ENCODE measurements around the gene WDR20. TPM values are rescaled to one million over a fixed set of nuclear protein-coding genes. Genes with fewer than 3 reads are reported as not detected.
"Not testable (repeated sequence)": the region's sequence is repeated elsewhere in the genome, so short reads cannot be mapped to it uniquely, and the experiment has no call there.

The WDR20 gene
- total and polyA plus RNA-seq, 11 donors = 10.4 to 26.5 (median 19.5) TPM

DNA sequence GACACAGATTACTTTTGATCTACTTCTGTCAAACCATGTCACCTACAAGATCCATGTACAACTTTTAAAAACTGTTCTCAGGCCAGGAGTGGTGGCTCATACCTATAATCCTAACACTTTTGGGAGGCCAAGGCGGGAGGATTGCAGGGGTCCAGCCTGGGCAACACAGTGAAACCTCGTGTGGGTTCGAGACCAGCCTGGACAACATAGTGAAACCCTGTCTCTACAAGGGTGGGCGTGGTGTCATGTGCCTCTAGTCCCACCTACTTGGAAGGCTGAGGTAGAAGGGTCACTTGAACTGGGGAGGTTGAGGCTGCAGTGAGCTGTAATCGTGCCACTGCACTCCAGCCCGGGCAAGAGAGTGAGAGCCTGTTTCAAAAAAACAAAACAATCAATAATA lies 5.7 kb downstream of the WDR20 start:
- intact Hi-C loops (cut with DNase I) = loop anchor here in 3 of 10 donors (10.0 kb wide), 1 partner anchor 169 kb away; the partner anchor contains the start of gene ZNF839 (in 3 of the 3)
- no peak for DNase-seq
- TF ChIP-seq POLR2A (IDR thresholded peaks at IDR 0.05) = no peak
- TF ChIP-seq, protein P1, sequence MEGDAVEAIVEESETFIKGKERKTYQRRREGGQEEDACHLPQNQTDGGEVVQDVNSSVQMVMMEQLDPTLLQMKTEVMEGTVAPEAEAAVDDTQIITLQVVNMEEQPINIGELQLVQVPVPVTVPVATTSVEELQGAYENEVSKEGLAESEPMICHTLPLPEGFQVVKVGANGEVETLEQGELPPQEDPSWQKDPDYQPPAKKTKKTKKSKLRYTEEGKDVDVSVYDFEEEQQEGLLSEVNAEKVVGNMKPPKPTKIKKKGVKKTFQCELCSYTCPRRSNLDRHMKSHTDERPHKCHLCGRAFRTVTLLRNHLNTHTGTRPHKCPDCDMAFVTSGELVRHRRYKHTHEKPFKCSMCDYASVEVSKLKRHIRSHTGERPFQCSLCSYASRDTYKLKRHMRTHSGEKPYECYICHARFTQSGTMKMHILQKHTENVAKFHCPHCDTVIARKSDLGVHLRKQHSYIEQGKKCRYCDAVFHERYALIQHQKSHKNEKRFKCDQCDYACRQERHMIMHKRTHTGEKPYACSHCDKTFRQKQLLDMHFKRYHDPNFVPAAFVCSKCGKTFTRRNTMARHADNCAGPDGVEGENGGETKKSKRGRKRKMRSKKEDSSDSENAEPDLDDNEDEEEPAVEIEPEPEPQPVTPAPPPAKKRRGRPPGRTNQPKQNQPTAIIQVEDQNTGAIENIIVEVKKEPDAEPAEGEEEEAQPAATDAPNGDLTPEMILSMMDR (IDR thresholded peaks at IDR 0.05) = no peak
- ATAC-seq = no peak
- Histone ChIP-seq H3K4me3 (no peak overlapping the region), H3K27me3 (no peaks in the 10 kb centered on the region), H3K36me3 (peaks cover 0 to 14% (median 6%) of the 10 kb centered on the region in 9 donors), H3K27ac (no peak overlapping the region), H3K9me3 (no peaks in the 10 kb centered on the region), H3K4me1 (peaks cover 0 to 51% (median 25%) of the 10 kb centered on the region in 12 donors)
- WGBS, 4 donors = 89 to 94% (median 94%) methylated on average over 6 of the region's 6 CpGs

DNA sequence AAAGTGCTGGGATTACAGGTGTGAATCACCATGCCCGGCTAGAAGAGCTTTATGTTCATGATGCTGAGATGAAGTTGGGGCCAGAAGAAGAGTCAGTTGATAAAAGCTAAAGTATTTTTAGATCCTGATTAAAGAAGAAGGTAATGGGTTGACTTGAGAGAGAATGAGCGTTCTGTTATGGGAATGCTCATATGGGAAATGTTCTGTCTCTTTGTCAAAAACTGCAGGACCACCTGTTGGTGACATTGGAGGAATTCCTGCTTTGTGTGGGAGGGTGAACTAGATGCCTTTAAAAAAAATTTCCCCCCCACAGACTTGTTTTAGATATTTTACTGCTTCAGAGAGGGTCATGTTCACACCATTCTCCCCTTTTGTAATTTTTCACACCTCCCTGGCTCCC lies 6.7 kb downstream of the WDR20 start:
- Histone ChIP-seq H3K9me3 (no peaks in the 10 kb centered on the region), H3K4me3 (no peak overlapping the region), H3K36me3 (peaks cover 0 to 14% (median 6%) of the 10 kb centered on the region in 9 donors), H3K27me3 (no peaks in the 10 kb centered on the region), H3K27ac (no peak overlapping the region), H3K4me1 (peaks cover 0 to 49% (median 20%) of the 10 kb centered on the region in 12 donors)
- intact Hi-C loops (cut with DNase I) = loop anchor here in 3 of 10 donors (10.0 kb wide), 1 partner anchor 168 kb away; the partner anchor contains the start of gene ZNF839 (in 3 of the 3)
- no peak for ATAC-seq
- TF ChIP-seq POLR2A (IDR thresholded peaks at IDR 0.05) = no peak
- TF ChIP-seq, protein P1 (IDR thresholded peaks at IDR 0.05) = no peak
- no peak for DNase-seq
- WGBS, 4 donors = 57 to 68% (median 65%) methylated on average over 2 of the region's 2 CpGs

DNA sequence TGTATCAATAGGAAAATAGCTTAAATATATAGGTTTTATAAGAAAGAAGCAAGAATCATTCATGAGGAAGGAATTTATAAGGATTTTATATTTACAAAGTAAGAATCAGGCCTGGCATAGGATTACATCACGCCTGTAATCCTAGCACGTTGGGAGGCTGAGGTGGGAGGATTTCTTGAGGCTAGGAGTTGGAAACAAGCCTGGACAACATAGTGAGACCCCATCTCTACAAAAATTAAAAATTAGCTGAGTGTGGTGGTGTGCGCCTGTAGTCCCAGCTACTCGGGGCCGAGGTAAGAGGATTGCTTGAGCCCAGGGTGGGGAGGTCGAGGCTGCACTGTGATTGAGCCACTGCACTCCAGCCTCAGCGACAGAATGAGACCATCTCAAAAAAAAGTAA lies 10.4 kb downstream of the WDR20 start:
- Histone ChIP-seq H3K4me3 (no peak overlapping the region), H3K27me3 (no peaks in the 10 kb centered on the region), H3K9me3 (no peaks in the 10 kb centered on the region), H3K36me3 (peaks cover 0 to 19% (median 0%) of the 10 kb centered on the region in 9 donors), H3K27ac (peak overlapping the region in 2 of 12 donors; percentile 7 to 35), H3K4me1 (peaks cover 0 to 60% (median 19%) of the 10 kb centered on the region in 12 donors)
- intact Hi-C loops (cut with DNase I) = loop anchor here in 1 of 10 donors (5.0 kb wide), 1 partner anchor 167 kb away; the partner anchor contains the start of gene ZNF839
- DNase-seq = no peak
- 90 to 96% (median 94%) methylated on average over 7 of the region's 7 CpGs for WGBS, 4 donors
- TF ChIP-seq, protein P1 (IDR thresholded peaks at IDR 0.05) = no peak
- no peak for TF ChIP-seq POLR2A (IDR thresholded peaks at IDR 0.05)
- peak in 1 of 4 donors; percentile 21 for ATAC-seq

DNA sequence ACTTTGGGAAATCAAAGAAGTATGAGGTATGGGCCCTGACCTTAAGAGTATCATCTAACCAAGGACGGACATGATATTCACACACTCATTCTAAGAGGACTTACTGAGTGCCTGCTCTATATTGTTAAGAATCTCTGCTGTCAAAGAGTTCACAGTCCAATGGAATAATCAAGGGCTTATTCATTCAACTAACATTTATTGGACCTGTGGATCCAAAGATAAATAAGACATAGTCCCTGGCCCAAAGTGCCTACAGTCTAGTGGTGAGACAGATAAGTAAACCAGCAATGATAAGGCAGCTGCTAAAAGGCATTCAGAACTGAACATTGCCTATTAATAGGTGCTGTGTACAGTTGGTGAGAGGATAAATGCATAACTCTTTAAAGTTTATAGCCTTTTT lies 11.0 kb downstream of the WDR20 start:
- Histone ChIP-seq H3K27me3 (no peaks in the 10 kb centered on the region), H3K36me3 (peaks cover 0 to 19% (median 0%) of the 10 kb centered on the region in 9 donors), H3K27ac (peak overlapping the region in 11 of 12 donors; percentile 7 to 74 (median 49)), H3K9me3 (no peaks in the 10 kb centered on the region), H3K4me1 (peaks cover 0 to 62% (median 25%) of the 10 kb centered on the region in 12 donors), H3K4me3 (no peak overlapping the region)
- intact Hi-C loops (cut with DNase I) = loop anchor here in 1 of 10 donors (5.0 kb wide), 1 partner anchor 167 kb away; the partner anchor contains the start of gene ZNF839
- no peak for TF ChIP-seq POLR2A (IDR thresholded peaks at IDR 0.05)
- TF ChIP-seq, protein P1 (IDR thresholded peaks at IDR 0.05) = no peak
- 46 to 63% (median 58%) methylated on average over 1 of the region's 1 CpG for WGBS, 4 donors
- ATAC-seq = peak in 3 of 4 donors; percentile 78 to 90 (median 79)
- no peak for DNase-seq

DNA sequence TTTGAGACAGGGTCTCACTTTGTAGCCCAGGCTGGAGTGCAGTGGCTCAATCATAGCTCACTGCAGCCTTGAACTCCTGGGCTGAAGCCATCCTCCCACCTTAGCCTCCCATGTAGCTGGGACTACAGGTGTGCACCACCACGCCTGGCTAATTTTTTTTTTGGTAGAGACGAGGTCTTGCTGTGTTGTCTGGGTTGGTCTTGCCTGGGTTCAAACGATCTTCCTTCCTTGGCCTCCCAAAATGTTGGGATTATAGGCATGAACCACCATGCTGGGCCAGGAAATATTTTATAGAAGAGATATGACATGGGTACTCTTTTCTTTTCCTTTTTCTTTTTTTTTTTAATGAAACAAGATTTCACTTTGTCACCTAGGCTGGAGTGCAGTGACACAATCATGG lies 11.7 kb downstream of the WDR20 start:
- not testable (repeated sequence) for H3K9me3 ChIP-seq, H3K27me3 ChIP-seq, ATAC-seq, H3K4me3 ChIP-seq, DNase-seq
- whole genome bisulfite sequencing, 4 donors = 93 to 97% (median 96%) methylated on average over 3 of the region's 3 CpGs
- peaks cover 0 to 19% (median 0%) of the 10 kb centered on the region in 9 donors for H3K36me3 ChIP-seq
- intact Hi-C loops (cut with DNase I) = loop anchor here in 1 of 10 donors (5.0 kb wide), 1 partner anchor 166 kb away; the partner anchor contains the start of gene ZNF839
- H3K27ac ChIP-seq = peak overlapping the region in 9 of 12 donors; percentile 24 to 74 (median 49)
- H3K4me1 ChIP-seq = peaks cover 0 to 62% (median 22%) of the 10 kb centered on the region in 12 donors
